Effector memory CD4-positive, alpha-beta T cell (primary cell): Measurements from ENCODE around the gene MCF2L2.
A peak's percentile ranks its signal among the peaks of the same experiment; 100 is the strongest.

Experiments used
- DNase-seq, 3 donors: peaks; one replicate each; pipeline ENCODE4 v3.0.0-alpha.2; 2020
- H3K27ac ChIP-seq: 2 replicates; pipeline ENCODE4 v1.7.0; 2013; ENCODE audit warnings: mild to moderate bottlenecking, low read length, moderate library complexity; ENCODE audit not compliant: insufficient read depth, poor library complexity, severe bottlenecking
- H3K27me3 ChIP-seq: replicated peaks from 2 replicates; pipeline ENCODE4 v1.7.0; 2013; ENCODE audit warnings: mild to moderate bottlenecking, low read length; ENCODE audit not compliant: insufficient read depth, control insufficient read depth, poor library complexity, severe bottlenecking
- H3K36me3 ChIP-seq: 2 replicates; pipeline ENCODE4 v1.7.0; 2013; ENCODE audit warnings: mild to moderate bottlenecking, low read length, moderate library complexity; ENCODE audit not compliant: control insufficient read depth, insufficient read depth
- H3K4me1 ChIP-seq: 2 replicates; pipeline ENCODE4 v1.7.0; 2013; ENCODE audit warnings: low read length, mild to moderate bottlenecking; ENCODE audit not compliant: control insufficient read depth, insufficient read depth, poor library complexity, severe bottlenecking
- H3K4me3 ChIP-seq: 2 replicates; pipeline ENCODE4 v1.7.0; 2013; ENCODE audit warnings: low read length, low read depth, mild to moderate bottlenecking; ENCODE audit not compliant: insufficient read depth, poor library complexity, severe bottlenecking
- H3K9me3 ChIP-seq: 2 replicates; pipeline ENCODE4 v1.7.0; 2013; ENCODE audit warnings: mild to moderate bottlenecking, low read length, moderate library complexity; ENCODE audit not compliant: control insufficient read depth

MCF2L2 gene

GRCh38 chr3:183460081-183461055 lies 31.9 kb upstream of the MCF2L2 start:
- H3K4me3 ChIP-seq, result no peak overlapping the region
- H3K9me3 ChIP-seq, result no peaks in the 10 kb centered on the region
- H3K4me1 ChIP-seq, result no peaks in the 10 kb centered on the region
- no peaks in the 10 kb centered on the region for H3K36me3 ChIP-seq
- H3K27me3 ChIP-seq, result no peaks in the 10 kb centered on the region
- no peak overlapping the region for H3K27ac ChIP-seq
- DNase-seq, result no peak

- Histone ChIP-seq H3K4me3 (no peak overlapping the region), H3K9me3 (no peaks in the 10 kb centered on the region), H3K27me3 (no peaks in the 10 kb centered on the region), H3K4me1 (no peaks in the 10 kb centered on the region), H3K27ac (no peak overlapping the region), H3K36me3 (no peaks in the 10 kb centered on the region)
- DNase-seq, result no peak
Observed at GRCh38 chr3:183455089-183455488, 26.7 kb upstream of the MCF2L2 start.

DNA sequence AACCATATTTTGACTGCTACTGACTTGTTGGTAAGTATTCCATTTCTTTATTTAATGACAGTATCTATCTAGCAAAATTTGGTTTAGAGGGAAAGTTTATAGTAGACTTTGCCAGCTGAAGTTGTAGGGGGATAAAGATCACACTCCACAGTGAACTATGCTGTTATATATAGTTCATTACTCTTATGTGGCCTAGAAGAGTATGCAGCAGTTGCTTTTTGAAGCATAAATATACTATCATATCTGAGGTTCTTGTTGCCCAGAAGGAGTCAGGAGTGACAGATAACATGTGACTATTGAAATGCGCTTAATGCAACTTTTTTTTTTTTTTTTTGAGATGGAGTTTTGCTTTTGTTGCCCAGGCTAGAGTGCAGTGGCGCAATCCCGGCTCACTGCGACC lies 25.6 kb upstream of the MCF2L2 start:
- no peak overlapping the region for H3K27ac ChIP-seq
- H3K4me1 ChIP-seq, result no peaks in the 10 kb centered on the region
- no peak overlapping the region for H3K4me3 ChIP-seq
- no peaks in the 10 kb centered on the region for H3K9me3 ChIP-seq
- H3K27me3 ChIP-seq, result no peaks in the 10 kb centered on the region
- no peak for DNase-seq
- no peaks in the 10 kb centered on the region for H3K36me3 ChIP-seq

DNA sequence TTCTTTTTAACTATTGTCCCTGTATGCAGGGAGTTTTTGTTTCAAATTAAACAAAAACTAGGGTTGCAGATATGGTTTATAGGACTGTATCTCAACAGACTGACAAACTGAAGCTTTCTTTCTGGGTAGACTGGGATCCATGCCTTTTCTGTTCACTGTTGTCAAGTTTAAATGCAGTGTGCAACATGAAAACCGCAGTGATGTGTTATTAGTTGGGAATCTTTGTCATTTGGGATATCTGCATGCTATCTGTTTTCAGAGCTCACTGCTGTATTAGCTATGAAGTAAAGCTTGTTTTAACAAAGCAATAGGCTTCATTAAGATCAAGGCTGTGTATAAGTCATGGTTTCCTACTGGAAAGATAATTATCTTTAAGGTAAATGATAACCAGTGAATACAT lies 21.4 kb upstream of the MCF2L2 start:
- no peak for DNase-seq
- Histone ChIP-seq H3K27me3 (no peaks in the 10 kb centered on the region), H3K36me3 (no peaks in the 10 kb centered on the region), H3K27ac (no peak overlapping the region), H3K4me3 (no peak overlapping the region), H3K4me1 (no peaks in the 10 kb centered on the region), H3K9me3 (no peaks in the 10 kb centered on the region)

- Histone ChIP-seq H3K9me3 (no peaks in the 10 kb centered on the region), H3K4me3 (no peak overlapping the region), H3K36me3 (no peaks in the 10 kb centered on the region), H3K27ac (no peak overlapping the region), H3K27me3 (no peaks in the 10 kb centered on the region), H3K4me1 (no peaks in the 10 kb centered on the region)
- no peak for DNase-seq
Observed at GRCh38 chr3:183449391-183449790, 21.0 kb upstream of the MCF2L2 start.

DNA sequence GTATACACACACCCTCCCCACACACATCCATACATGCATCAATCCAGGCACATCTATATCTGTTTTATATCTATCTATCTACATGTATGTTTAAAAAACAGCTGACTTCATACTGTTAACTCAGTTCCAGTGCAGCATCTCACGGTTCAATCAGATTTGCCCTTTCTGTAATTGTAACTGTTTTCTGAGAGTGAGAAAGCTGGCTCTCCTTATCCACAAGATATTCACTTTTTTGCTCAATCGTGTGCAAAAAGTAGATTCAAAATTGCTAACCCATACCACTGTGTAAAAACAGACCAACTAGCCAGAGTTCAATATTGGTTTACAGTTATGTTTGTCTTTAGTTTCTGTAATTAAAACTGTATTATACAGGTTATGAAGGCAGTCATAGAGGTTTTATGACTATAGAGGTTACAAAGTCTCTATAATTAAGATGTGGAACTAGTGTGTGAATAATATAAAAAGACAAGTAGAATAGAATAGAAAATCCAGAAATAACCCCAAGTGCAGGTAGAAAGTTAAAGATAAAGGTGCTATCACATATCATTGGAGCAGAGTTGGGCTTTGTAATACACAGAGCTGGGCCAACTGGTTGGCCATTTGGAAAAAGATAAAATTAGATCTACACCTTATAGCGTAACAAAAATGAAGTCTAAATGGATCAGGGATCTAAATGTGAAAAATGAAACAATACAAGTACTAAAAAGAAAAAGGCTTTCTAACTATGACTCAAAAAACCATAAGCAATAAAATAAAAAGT lies 20.1 kb upstream of the MCF2L2 start:
- no peak for DNase-seq
- H3K4me1 ChIP-seq, result no peaks in the 10 kb centered on the region
- H3K36me3 ChIP-seq, result no peaks in the 10 kb centered on the region
- peaks cover under 1% of the 10 kb centered on the region for H3K9me3 ChIP-seq
- no peak overlapping the region for H3K27ac ChIP-seq
- no peaks in the 10 kb centered on the region for H3K27me3 ChIP-seq
- H3K4me3 ChIP-seq, result peak overlapping the region; percentile 76

DNA sequence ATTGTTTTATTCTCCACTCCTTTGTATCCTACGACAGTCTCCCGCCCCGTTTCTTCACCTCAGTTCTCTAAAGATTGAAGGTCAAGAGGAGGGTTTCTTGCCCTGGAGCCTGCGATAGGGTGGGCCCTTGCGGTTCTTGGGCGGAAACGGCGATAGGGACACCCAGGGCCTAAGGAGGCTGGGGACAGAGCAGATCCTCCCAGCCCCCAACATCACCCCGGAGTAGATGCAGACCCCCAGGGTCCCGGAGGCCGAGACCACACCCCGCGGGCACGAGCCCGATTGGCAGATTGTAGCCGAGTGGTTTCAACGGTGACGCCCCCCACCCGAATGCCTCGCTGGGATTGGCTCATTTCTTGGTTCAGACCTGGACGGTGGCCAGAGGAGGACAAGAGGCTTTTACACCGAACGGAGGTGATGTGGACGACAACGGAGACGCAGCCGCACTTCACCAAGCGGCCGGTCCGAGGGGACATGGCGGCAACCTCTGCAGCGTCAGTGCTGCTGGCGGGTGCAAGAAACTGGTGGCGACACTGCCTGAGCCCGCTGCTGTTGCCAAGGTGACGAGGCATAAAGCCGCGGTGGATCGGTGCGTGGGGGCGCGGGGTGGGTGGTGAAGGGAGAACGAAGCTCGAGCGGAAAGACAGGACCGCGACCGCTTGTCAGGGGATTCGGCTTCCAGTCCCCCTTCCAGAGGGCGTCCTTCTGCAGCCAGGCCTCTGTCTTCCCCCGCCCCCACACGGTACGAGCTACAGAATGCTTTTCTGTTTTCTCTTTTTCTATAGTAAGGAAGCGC lies 19.0 kb upstream of the MCF2L2 start:
- no peaks in the 10 kb centered on the region for H3K36me3 ChIP-seq
- peaks cover 5% of the 10 kb centered on the region for H3K9me3 ChIP-seq
- no peaks in the 10 kb centered on the region for H3K27me3 ChIP-seq
- no peaks in the 10 kb centered on the region for H3K4me1 ChIP-seq
- DNase-seq, result peak; percentile 36 to 45 (median 40)
- peak overlapping the region; percentile 76 for H3K4me3 ChIP-seq
- H3K27ac ChIP-seq, result peak overlapping the region; percentile 15

DNA sequence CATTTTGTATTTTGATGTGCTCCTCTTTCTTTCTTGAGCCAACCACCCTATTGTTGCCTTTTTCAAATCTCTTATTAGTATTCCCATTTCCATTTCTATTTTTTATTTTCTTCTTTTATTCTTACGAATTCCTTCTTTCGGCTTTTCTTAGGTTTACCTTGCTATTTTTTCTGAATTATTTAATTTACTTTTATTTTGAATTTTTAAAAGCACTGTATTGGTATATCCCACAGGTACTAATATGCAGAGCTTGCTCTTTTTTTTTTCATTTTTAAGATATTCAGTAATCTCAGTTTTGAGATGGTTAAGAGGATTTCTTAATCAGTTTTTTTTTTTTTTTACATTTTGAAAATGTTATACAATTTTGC lies 18.4 kb upstream of the MCF2L2 start:
- Histone ChIP-seq H3K36me3 (no peaks in the 10 kb centered on the region), H3K4me3 (peak overlapping the region; percentile 76), H3K4me1 (no peaks in the 10 kb centered on the region), H3K9me3 (peaks cover 5% of the 10 kb centered on the region), H3K27ac (peak overlapping the region; percentile 15), H3K27me3 (no peaks in the 10 kb centered on the region)
- no peak for DNase-seq

DNA sequence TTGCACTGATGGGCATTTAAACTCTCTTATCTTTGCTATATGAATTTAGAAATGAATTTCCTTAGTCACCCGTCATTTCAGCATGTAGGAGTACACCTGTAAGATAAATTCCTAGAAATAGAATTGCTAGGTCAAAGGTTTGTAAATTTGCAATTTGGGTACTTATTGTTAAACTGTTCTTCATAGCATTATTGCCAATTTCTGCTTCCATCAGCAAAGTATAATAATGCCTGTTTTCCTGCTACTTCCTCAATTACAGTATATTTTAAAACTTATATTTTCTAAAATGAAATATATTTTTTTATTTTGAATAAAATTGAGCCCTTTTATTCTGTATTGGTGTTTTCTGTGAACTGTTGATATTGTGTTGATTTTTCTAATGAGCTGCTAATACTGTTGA lies 16.3 kb upstream of the MCF2L2 start:
- Histone ChIP-seq H3K27ac (no peak overlapping the region), H3K36me3 (no peaks in the 10 kb centered on the region), H3K4me3 (no peak overlapping the region), H3K4me1 (no peaks in the 10 kb centered on the region), H3K9me3 (peaks cover 5% of the 10 kb centered on the region), H3K27me3 (no peaks in the 10 kb centered on the region)
- no peak for DNase-seq
